SU-DHL-6 (cell line): ENCODE results near the gene ZBED5.

Experiments
- H2AFZ ChIP-seq: fragments of 200-600 bp; sonication (generic); 2 replicates; pipeline ENCODE4 v1.6.1; 2014; ENCODE audit warnings: low read depth, mild to moderate bottlenecking, moderate library complexity, mixed read lengths, antibody characterized with exemption, low read length; ENCODE audit not compliant: severe bottlenecking
- H3F3A ChIP-seq: fragments of 200-600 bp; shearing (Covaris generic); 2 replicates; pipeline ENCODE4 v1.6.0; 2016; ENCODE audit warnings: antibody characterized with exemption, mild to moderate bottlenecking; ENCODE audit not compliant: insufficient read depth
- H3K27ac ChIP-seq: fragments of 200-600 bp; sonication (generic); 2 replicates; pipeline ENCODE4 v1.5.1; 2016; ENCODE audit warnings: low read depth, mild to moderate bottlenecking, low read length, moderate library complexity, mixed read lengths
- H3K27me3 ChIP-seq: fragments of 200-600 bp; sonication (generic), shearing (Covaris generic); 2 replicates; pipeline ENCODE4 v1.6.0; 2014; ENCODE audit warnings: mild to moderate bottlenecking, low read length
- H3K36me3 ChIP-seq: fragments of 200-600 bp; sonication (generic); 2 replicates; pipeline ENCODE4 v1.6.1; 2014; ENCODE audit warnings: mild to moderate bottlenecking, low read length, mixed read lengths
- H3K4me2 ChIP-seq: fragments of 300-600, 200-600 bp; shearing (Covaris generic), sonication (generic); 2 replicates; pipeline ENCODE4 v1.6.0; 2014; ENCODE audit warnings: low read length, low read depth, mild to moderate bottlenecking; ENCODE audit not compliant: poor library complexity, severe bottlenecking
- H3K4me3 ChIP-seq: fragments of 200-600 bp; sonication (generic); 2 replicates; pipeline ENCODE4 v1.5.1; 2014; ENCODE audit warnings: antibody characterized with exemption, low read length, mild to moderate bottlenecking, mixed read lengths; ENCODE audit not compliant: insufficient read depth, poor library complexity, severe bottlenecking
- H3K79me2 ChIP-seq: fragments of 200-600 bp; sonication (generic); 2 replicates; pipeline ENCODE4 v1.6.1; 2014; ENCODE audit warnings: mild to moderate bottlenecking, low read length, moderate library complexity; ENCODE audit not compliant: insufficient read depth
- H3K9ac ChIP-seq: fragments of 200-600 bp; sonication (generic); 2 replicates; pipeline ENCODE4 v1.7.0; 2014; ENCODE audit warnings: mild to moderate bottlenecking, low read length
- H3K9me2 ChIP-seq: fragments of 200-600 bp; sonication (generic); replicated peaks from 2 replicates; pipeline ENCODE4 v1.6.1; 2014; ENCODE audit warnings: low read length; ENCODE audit not compliant: insufficient read depth
- H3K9me3 ChIP-seq: fragments of 200-600 bp; sonication (generic); 2 replicates; pipeline ENCODE4 v1.6.1; 2014; ENCODE audit warnings: low read length, mixed read lengths; ENCODE audit not compliant: insufficient read depth
- H4K20me1 ChIP-seq: fragments of 200-600 bp; sonication (generic); 2 replicates; pipeline ENCODE4 v1.6.1; 2014; ENCODE audit warnings: low read depth, mild to moderate bottlenecking, antibody characterized with exemption, low read length, moderate library complexity, mixed read lengths
- CTCF ChIP-seq: fragments of 200-600 bp; sonication (generic); IDR thresholded peaks from one replicate; pipeline ENCODE4 v1.5.1; 2017; ENCODE audit warnings: antibody characterized with exemption, mild to moderate bottlenecking, low read length, moderate library complexity; ENCODE audit not compliant: insufficient read depth, poor library complexity, severe bottlenecking
- EZH2phosphoT487 ChIP-seq: fragments of 200-600 bp; sonication (generic), shearing (Covaris generic); conservative IDR thresholded peaks from 2 replicates; pipeline ENCODE4 v1.6.1; 2018; ENCODE audit warnings: mild to moderate bottlenecking, antibody characterized with exemption, low read length, moderate library complexity, mixed read lengths

Gene ZBED5

GRCh38 chr11:10858439-10859325 lies 829 bp upstream of the ZBED5 start:
- TF ChIP-seq EZH2phosphoT487 (no peak), CTCF (no peak)
- Histone ChIP-seq H3K9me3 (no peaks in the 10 kb centered on the region), H3K36me3 (peaks cover 23% of the 10 kb centered on the region), H3F3A (no peaks in the 10 kb centered on the region; the same call in 1 of the 2 replicates), H3K4me3 (peak overlapping the region; percentile 79), H3K9ac (peak overlapping the region; percentile 90), H3K4me2 (peak overlapping the region; percentile 72), H3K27me3 (no peaks in the 10 kb centered on the region), H4K20me1 (no peaks in the 10 kb centered on the region), H3K27ac (peak overlapping the region; percentile 45), H3K79me2 (peaks cover 39% of the 10 kb centered on the region), H2AFZ (peak overlapping the region; percentile 87), H3K9me2 (no peaks in the 10 kb centered on the region)

GRCh38 chr11:10857459-10857708 lies 469 bp downstream of the ZBED5 start:
- H3K36me3 ChIP-seq = peaks cover 36% of the 10 kb centered on the region

GRCh38 chr11:10856689-10857458 lies 979 bp downstream of the ZBED5 start:
- H3K27me3 ChIP-seq = no peaks in the 10 kb centered on the region
- H3K27ac ChIP-seq = peak overlapping the region; percentile 86
- H2AFZ ChIP-seq = peak overlapping the region; percentile 80
- H3K36me3 ChIP-seq = peaks cover 41% of the 10 kb centered on the region
- no peak for TF ChIP-seq EZH2phosphoT487
- no peak for TF ChIP-seq CTCF
- no peaks in the 10 kb centered on the region for H3K9me3 ChIP-seq
- peaks cover 48% of the 10 kb centered on the region for H3K79me2 ChIP-seq
- peak overlapping the region; percentile 87 for H3K4me2 ChIP-seq
- H3K9me2 ChIP-seq = no peaks in the 10 kb centered on the region
- peak overlapping the region; percentile 90 for H3K9ac ChIP-seq
- peak overlapping the region; percentile 79 for H3K4me3 ChIP-seq
- no peaks in the 10 kb centered on the region for H4K20me1 ChIP-seq
- peaks cover 6% of the 10 kb centered on the region; the same call in 1 of the 2 replicates for H3F3A ChIP-seq

More at GRCh38 chr11:10857459-10857708, 469 bp downstream of the ZBED5 start:
- H3K27ac ChIP-seq = peak overlapping the region; percentile 86
- no peaks in the 10 kb centered on the region for H3K9me2 ChIP-seq
- peak overlapping the region; percentile 80 for H2AFZ ChIP-seq
- no peaks in the 10 kb centered on the region for H4K20me1 ChIP-seq
- peak overlapping the region; percentile 79 for H3K4me3 ChIP-seq
- H3F3A ChIP-seq = peaks cover 6% of the 10 kb centered on the region; the same call in 1 of the 2 replicates
- H3K79me2 ChIP-seq = peaks cover 48% of the 10 kb centered on the region
- no peaks in the 10 kb centered on the region for H3K27me3 ChIP-seq
- peak overlapping the region; percentile 87 for H3K4me2 ChIP-seq
- H3K9me3 ChIP-seq = no peaks in the 10 kb centered on the region
- TF ChIP-seq CTCF (no peak), EZH2phosphoT487 (no peak)
- peak overlapping the region; percentile 90 for H3K9ac ChIP-seq
